Measurements from ENCODE around the gene MTG2.

DNA sequence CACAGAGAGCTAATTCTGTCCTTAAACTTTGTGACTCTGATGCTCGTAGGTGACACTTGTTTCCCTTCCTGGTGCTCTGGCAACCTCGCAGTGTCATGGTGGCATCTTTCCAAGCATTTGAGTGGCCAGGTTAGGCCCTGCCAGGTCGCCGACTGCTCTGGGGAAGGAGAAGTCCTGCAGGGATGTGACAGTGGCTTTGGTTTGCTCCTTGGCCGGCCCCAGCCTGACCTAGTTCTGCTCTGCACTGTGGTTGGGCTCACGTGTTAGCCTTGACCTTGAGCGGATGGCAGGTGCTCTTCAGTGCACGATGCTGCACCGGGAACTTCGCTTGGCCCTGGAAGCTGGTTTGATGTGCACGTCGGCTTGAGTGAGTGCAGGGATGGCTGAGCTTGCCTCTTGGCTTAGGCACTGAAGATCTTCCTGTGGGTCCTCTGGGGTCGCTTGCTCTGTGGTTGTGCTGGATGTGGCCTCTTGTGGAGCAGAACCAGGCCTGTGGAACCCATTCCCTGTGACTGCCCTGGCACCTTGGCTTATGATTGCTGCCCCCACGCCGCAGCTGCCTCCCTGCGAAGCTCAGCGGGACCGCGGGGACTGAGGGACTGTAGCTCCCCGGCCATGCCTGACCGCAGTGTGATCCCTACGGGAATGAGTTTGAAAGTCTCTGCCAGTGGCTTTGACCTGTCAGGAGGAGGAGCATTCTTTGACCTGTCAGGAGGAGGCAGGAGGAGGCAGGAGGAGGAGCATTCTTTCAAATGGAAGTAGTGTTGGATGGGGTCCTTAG is 64.2 kb downstream of the MTG2 start:
- TF ChIP-seq POLR2A (IDR thresholded peaks at IDR 0.05), result no peak
- TF ChIP-seq, protein P1, sequence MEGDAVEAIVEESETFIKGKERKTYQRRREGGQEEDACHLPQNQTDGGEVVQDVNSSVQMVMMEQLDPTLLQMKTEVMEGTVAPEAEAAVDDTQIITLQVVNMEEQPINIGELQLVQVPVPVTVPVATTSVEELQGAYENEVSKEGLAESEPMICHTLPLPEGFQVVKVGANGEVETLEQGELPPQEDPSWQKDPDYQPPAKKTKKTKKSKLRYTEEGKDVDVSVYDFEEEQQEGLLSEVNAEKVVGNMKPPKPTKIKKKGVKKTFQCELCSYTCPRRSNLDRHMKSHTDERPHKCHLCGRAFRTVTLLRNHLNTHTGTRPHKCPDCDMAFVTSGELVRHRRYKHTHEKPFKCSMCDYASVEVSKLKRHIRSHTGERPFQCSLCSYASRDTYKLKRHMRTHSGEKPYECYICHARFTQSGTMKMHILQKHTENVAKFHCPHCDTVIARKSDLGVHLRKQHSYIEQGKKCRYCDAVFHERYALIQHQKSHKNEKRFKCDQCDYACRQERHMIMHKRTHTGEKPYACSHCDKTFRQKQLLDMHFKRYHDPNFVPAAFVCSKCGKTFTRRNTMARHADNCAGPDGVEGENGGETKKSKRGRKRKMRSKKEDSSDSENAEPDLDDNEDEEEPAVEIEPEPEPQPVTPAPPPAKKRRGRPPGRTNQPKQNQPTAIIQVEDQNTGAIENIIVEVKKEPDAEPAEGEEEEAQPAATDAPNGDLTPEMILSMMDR (IDR thresholded peaks at IDR 0.05), result no peak
